H1 (cell line): ENCODE results near the gene VAT1. TPM values are rescaled to one million over a fixed set of nuclear protein-coding genes. Genes with fewer than 3 reads are reported as not detected.

Experiments
- EP300 ChIP-seq, 2 experiments: IDR thresholded peaks; 1 replicate in 1 of 2; 2 replicates in 1 of 2; pipeline ENCODE4 v1.6.1; 2011 to 2012; ENCODE audit warnings: low read depth in 2 of 2, low read length in 2 of 2, mild to moderate bottlenecking in 2 of 2, borderline replicate concordance in 1 of 2, inconsistent platforms in 1 of 2, moderate library complexity in 1 of 2
- GTF2F1 ChIP-seq: IDR thresholded peaks from 2 replicates; pipeline ENCODE4 v1.6.1; 2012; ENCODE audit warnings: low read depth, low read length, improper control_type of control experiment, borderline replicate concordance
- HDAC6 ChIP-seq: IDR thresholded peaks from one replicate; pipeline ENCODE4 v1.7.1; 2012; ENCODE audit warnings: low read depth, mild to moderate bottlenecking, inconsistent platforms, low read length, moderate library complexity
- JUND ChIP-seq: IDR thresholded peaks from 2 replicates; pipeline ENCODE4 v1.6.1; 2011; ENCODE audit warnings: mild to moderate bottlenecking, improper control_type of control experiment, low read length
- SP2 ChIP-seq: IDR thresholded peaks from 2 replicates; pipeline ENCODE4 v1.6.1; 2012; ENCODE audit warnings: mild to moderate bottlenecking, low read length, inconsistent platforms
- TCF12 ChIP-seq: IDR thresholded peaks from 2 replicates; pipeline ENCODE4 v1.6.1; 2011; ENCODE audit warnings: low read depth, mild to moderate bottlenecking, low read length
- polyA plus RNA-seq, 7 experiments: library from polyadenylated mRNA; depleted of rRNA in 3 of 7; stranded (reverse) in 5 of 7; unstranded in 2 of 7; fragments of >200 nt in 5 of 7; fragments of 200-250 nt in 2 of 7; gene quantifications; 1 replicate in 5 of 7; 2 replicates in 1 of 7; 4 replicates in 1 of 7; pipeline versions ENCODE4 v1.2.1 to v1.2.3, GENCODE V29; 2011 to 2013; ENCODE audit warnings: missing spikeins in 2 of 7, mixed read lengths in 2 of 7
- total RNA-seq: library from RNA; stranded (reverse); fragmentation: NEBNext Ultra II Directional; extraction: Animal tissue kit (Norgen Biotek cat#: 25700); gene quantifications from 2 replicates; pipeline ENCODE4 v1.2.1, GENCODE V29; 2021
- TF ChIP-seq, protein P1 (sequence below): fragments of 300-600 bp; sonication (generic); IDR thresholded peaks from 2 replicates; pipeline ENCODE4 v1.7.1; 2012; ENCODE audit warnings: low read length, moderate library complexity, mild to moderate bottlenecking, inconsistent platforms; ENCODE audit not compliant: insufficient replicate concordance
- TF ChIP-seq, protein P2 (sequence below): IDR thresholded peaks from 2 replicates; pipeline ENCODE4 v1.6.1; 2012; ENCODE audit warnings: low read length, inconsistent platforms

Gene VAT1
- total and polyA plus RNA-seq, 2 of the 8 experiments (the other 6 are each of a cell fraction or from before 2014, with no cell fraction given) = 200 to 295 TPM

- TF ChIP-seq JUND (0 out of 2 replicates have a peak, but pooled peaks have one; percentile 18), TCF12 (no peak), GTF2F1 (no peak), EP300 (IDR thresholded peaks at IDR 0.05; ENCODE audit: borderline replicate concordance in 1 of 2, low read depth in 2 of 2, low read length in 2 of 2) (peak in 1 of 2 experiments; percentile 25; a peak in 1 of 3 replicates), SP2 (no peak), HDAC6 (no peak)
- TF ChIP-seq, protein P1, sequence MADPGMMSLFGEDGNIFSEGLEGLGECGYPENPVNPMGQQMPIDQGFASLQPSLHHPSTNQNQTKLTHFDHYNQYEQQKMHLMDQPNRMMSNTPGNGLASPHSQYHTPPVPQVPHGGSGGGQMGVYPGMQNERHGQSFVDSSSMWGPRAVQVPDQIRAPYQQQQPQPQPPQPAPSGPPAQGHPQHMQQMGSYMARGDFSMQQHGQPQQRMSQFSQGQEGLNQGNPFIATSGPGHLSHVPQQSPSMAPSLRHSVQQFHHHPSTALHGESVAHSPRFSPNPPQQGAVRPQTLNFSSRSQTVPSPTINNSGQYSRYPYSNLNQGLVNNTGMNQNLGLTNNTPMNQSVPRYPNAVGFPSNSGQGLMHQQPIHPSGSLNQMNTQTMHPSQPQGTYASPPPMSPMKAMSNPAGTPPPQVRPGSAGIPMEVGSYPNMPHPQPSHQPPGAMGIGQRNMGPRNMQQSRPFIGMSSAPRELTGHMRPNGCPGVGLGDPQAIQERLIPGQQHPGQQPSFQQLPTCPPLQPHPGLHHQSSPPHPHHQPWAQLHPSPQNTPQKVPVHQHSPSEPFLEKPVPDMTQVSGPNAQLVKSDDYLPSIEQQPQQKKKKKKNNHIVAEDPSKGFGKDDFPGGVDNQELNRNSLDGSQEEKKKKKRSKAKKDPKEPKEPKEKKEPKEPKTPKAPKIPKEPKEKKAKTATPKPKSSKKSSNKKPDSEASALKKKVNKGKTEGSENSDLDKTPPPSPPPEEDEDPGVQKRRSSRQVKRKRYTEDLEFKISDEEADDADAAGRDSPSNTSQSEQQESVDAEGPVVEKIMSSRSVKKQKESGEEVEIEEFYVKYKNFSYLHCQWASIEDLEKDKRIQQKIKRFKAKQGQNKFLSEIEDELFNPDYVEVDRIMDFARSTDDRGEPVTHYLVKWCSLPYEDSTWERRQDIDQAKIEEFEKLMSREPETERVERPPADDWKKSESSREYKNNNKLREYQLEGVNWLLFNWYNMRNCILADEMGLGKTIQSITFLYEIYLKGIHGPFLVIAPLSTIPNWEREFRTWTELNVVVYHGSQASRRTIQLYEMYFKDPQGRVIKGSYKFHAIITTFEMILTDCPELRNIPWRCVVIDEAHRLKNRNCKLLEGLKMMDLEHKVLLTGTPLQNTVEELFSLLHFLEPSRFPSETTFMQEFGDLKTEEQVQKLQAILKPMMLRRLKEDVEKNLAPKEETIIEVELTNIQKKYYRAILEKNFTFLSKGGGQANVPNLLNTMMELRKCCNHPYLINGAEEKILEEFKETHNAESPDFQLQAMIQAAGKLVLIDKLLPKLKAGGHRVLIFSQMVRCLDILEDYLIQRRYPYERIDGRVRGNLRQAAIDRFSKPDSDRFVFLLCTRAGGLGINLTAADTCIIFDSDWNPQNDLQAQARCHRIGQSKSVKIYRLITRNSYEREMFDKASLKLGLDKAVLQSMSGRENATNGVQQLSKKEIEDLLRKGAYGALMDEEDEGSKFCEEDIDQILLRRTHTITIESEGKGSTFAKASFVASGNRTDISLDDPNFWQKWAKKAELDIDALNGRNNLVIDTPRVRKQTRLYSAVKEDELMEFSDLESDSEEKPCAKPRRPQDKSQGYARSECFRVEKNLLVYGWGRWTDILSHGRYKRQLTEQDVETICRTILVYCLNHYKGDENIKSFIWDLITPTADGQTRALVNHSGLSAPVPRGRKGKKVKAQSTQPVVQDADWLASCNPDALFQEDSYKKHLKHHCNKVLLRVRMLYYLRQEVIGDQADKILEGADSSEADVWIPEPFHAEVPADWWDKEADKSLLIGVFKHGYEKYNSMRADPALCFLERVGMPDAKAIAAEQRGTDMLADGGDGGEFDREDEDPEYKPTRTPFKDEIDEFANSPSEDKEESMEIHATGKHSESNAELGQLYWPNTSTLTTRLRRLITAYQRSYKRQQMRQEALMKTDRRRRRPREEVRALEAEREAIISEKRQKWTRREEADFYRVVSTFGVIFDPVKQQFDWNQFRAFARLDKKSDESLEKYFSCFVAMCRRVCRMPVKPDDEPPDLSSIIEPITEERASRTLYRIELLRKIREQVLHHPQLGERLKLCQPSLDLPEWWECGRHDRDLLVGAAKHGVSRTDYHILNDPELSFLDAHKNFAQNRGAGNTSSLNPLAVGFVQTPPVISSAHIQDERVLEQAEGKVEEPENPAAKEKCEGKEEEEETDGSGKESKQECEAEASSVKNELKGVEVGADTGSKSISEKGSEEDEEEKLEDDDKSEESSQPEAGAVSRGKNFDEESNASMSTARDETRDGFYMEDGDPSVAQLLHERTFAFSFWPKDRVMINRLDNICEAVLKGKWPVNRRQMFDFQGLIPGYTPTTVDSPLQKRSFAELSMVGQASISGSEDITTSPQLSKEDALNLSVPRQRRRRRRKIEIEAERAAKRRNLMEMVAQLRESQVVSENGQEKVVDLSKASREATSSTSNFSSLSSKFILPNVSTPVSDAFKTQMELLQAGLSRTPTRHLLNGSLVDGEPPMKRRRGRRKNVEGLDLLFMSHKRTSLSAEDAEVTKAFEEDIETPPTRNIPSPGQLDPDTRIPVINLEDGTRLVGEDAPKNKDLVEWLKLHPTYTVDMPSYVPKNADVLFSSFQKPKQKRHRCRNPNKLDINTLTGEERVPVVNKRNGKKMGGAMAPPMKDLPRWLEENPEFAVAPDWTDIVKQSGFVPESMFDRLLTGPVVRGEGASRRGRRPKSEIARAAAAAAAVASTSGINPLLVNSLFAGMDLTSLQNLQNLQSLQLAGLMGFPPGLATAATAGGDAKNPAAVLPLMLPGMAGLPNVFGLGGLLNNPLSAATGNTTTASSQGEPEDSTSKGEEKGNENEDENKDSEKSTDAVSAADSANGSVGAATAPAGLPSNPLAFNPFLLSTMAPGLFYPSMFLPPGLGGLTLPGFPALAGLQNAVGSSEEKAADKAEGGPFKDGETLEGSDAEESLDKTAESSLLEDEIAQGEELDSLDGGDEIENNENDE = no peak
- TF ChIP-seq, protein P2, sequence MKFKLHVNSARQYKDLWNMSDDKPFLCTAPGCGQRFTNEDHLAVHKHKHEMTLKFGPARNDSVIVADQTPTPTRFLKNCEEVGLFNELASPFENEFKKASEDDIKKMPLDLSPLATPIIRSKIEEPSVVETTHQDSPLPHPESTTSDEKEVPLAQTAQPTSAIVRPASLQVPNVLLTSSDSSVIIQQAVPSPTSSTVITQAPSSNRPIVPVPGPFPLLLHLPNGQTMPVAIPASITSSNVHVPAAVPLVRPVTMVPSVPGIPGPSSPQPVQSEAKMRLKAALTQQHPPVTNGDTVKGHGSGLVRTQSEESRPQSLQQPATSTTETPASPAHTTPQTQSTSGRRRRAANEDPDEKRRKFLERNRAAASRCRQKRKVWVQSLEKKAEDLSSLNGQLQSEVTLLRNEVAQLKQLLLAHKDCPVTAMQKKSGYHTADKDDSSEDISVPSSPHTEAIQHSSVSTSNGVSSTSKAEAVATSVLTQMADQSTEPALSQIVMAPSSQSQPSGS = no peak
Measured at GRCh38 chr17:43021741-43022512, at the start of gene VAT1 (continued).
